Astrocyte (in vitro differentiated cells and primary cell): ENCODE measurements around the gene ISG15. TPM values are rescaled to one million over a fixed set of nuclear protein-coding genes. Genes with fewer than 3 reads are reported as not detected.
"Not testable (repeated sequence)": the region's sequence is repeated elsewhere in the genome, so short reads cannot be mapped to it uniquely, and the experiment has no call there.

ENCODE experiments used
- DNase-seq: peaks from one replicate; pipeline ENCODE4 v3.0.0-alpha.2; 2010; ENCODE audit warnings: low read depth
- FAIRE-seq: peaks from 2 replicates; lab custom pipeline; 2011; peaks lifted over from hg19 to GRCh38; lab: Jason Lieb, UNC
- H2AFZ ChIP-seq: 2 replicates; pipeline ENCODE4 v1.6.0; 2012; ENCODE audit warnings: low read depth, low read length, inconsistent platforms
- H3K27ac ChIP-seq: 2 replicates; pipeline ENCODE4 v1.5.1; 2011; ENCODE audit warnings: low read depth, low read length, inconsistent platforms
- H3K27me3 ChIP-seq: 2 replicates; pipeline ENCODE4 v1.6.0; 2011; ENCODE audit warnings: low read length, inconsistent platforms; ENCODE audit not compliant: insufficient read depth
- H3K36me3 ChIP-seq: 2 replicates; pipeline ENCODE4 v1.5.1; 2011; ENCODE audit warnings: low read length, inconsistent platforms; ENCODE audit not compliant: insufficient read depth
- H3K4me1 ChIP-seq: 2 replicates; pipeline ENCODE4 v1.5.1; 2011; ENCODE audit warnings: low read length, inconsistent platforms; ENCODE audit not compliant: insufficient read depth
- H3K4me2 ChIP-seq: 2 replicates; pipeline ENCODE4 v1.6.0; 2012; ENCODE audit warnings: low read length, inconsistent platforms
- H3K4me3 ChIP-seq: 2 replicates; pipeline ENCODE4 v1.5.1; 2011; ENCODE audit warnings: low read depth, mild to moderate bottlenecking, low read length, inconsistent platforms; ENCODE audit not compliant: insufficient read depth
- H3K79me2 ChIP-seq: 2 replicates; pipeline ENCODE4 v1.6.0; 2012; ENCODE audit warnings: mild to moderate bottlenecking, low read length, inconsistent platforms; ENCODE audit not compliant: insufficient read depth
- H3K9ac ChIP-seq: 2 replicates; pipeline ENCODE4 v1.6.0; 2012; ENCODE audit warnings: mild to moderate bottlenecking, low read length, inconsistent platforms
- H3K9me3 ChIP-seq: 2 replicates; pipeline ENCODE4 v1.5.1; 2012; ENCODE audit warnings: low read depth, mild to moderate bottlenecking, low read length, inconsistent platforms; ENCODE audit not compliant: insufficient read depth
- H4K20me1 ChIP-seq: 2 replicates; pipeline ENCODE4 v1.6.0; 2012; ENCODE audit warnings: low read length, inconsistent platforms; ENCODE audit not compliant: insufficient read depth
- H3K27ac Mint-ChIP-seq: one replicate; pipeline ENCODE4 v1.8.0; 2021; ENCODE audit warnings: mild to moderate bottlenecking, mixed read lengths; ENCODE audit not compliant: unreplicated experiment
- H3K27me3 Mint-ChIP-seq: one replicate; pipeline ENCODE4 v1.8.0; 2021; ENCODE audit warnings: low read depth, mixed read lengths; ENCODE audit not compliant: unreplicated experiment
- H3K36me3 Mint-ChIP-seq: one replicate; pipeline ENCODE4 v1.8.0; 2021; ENCODE audit warnings: low read depth, mixed read lengths; ENCODE audit not compliant: unreplicated experiment
- H3K4me1 Mint-ChIP-seq: one replicate; pipeline ENCODE4 v1.8.0; 2021; ENCODE audit warnings: low read depth, mixed read lengths; ENCODE audit not compliant: unreplicated experiment
- H3K4me3 Mint-ChIP-seq: one replicate; pipeline ENCODE4 v1.8.0; 2021; ENCODE audit warnings: mild to moderate bottlenecking, moderate library complexity, mixed read lengths; ENCODE audit not compliant: unreplicated experiment
- H3K9me3 Mint-ChIP-seq: one replicate; pipeline ENCODE4 v1.8.0; 2021; ENCODE audit warnings: mild to moderate bottlenecking, mixed read lengths; ENCODE audit not compliant: unreplicated experiment
- CTCF ChIP-seq: IDR thresholded peaks from 2 replicates; pipeline ENCODE4 v1.5.1; 2011; ENCODE audit warnings: low read depth, mild to moderate bottlenecking, inconsistent platforms, low read length, moderate library complexity; ENCODE audit not compliant: insufficient read depth
- EZH2 ChIP-seq: IDR thresholded peaks from 2 replicates; pipeline ENCODE4 v1.6.1; 2012; ENCODE audit warnings: mild to moderate bottlenecking, low read length, inconsistent platforms; ENCODE audit not compliant: insufficient read depth
- total RNA-seq: library from RNA; stranded (reverse); gene quantifications from 2 replicates; pipeline ENCODE4 v1.2.1, GENCODE V29; 2021

ISG15 gene
- total RNA-seq, 1 donor from 2014 or later: 1,830 TPM

GRCh38 chr1:985126-985525, 28.2 kb upstream of the ISG15 start:
- no peak overlapping the region for H3K9ac ChIP-seq
- Mint-ChIP-seq H3K9me3 (peaks cover 11% of the 10 kb centered on the region), H3K4me1 (no peaks in the 10 kb centered on the region), H3K36me3 (no peaks in the 10 kb centered on the region), H3K27ac (no peak overlapping the region), H3K27me3 (peaks cover 56% of the 10 kb centered on the region), H3K4me3 (no peak overlapping the region)
- H4K20me1 ChIP-seq: no peaks in the 10 kb centered on the region
- TF ChIP-seq EZH2 (no peak), CTCF (no peak)
- H3K9me3 ChIP-seq: no peaks in the 10 kb centered on the region
- H3K4me2 ChIP-seq: no peak overlapping the region
- H3K4me1 ChIP-seq: no peaks in the 10 kb centered on the region
- no peaks in the 10 kb centered on the region for H3K79me2 ChIP-seq
- no peak overlapping the region for H2AFZ ChIP-seq
- no peaks in the 10 kb centered on the region for H3K36me3 ChIP-seq
- DNase-seq (no peak), FAIRE-seq (no peak)
- no peak overlapping the region for H3K27ac ChIP-seq
- no peak overlapping the region for H3K4me3 ChIP-seq
- H3K27me3 ChIP-seq: peaks cover 9% of the 10 kb centered on the region

DNA sequence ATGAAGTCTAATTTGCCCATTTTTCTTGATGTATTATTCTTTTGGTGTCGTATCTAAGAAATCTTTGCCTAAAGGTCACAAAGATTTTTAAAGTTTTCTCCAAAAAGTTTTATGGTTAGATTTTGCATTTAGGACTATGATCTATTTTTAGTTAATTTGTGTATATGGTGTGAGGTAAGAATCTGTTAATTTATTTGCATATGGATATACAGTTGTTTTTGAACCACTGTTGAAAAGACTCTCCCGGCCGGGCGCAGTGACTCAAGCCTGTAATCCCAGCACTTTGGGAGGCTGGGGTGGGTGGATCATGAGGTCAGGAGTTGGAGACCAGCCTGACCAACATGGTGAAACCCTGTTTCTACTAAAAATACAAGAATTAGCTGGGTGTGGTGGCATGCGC, 25.2 kb upstream of the ISG15 start:
- H3K36me3 ChIP-seq, H3K4me1 Mint-ChIP-seq, DNase-seq, H3K27ac Mint-ChIP-seq, H2AFZ ChIP-seq, H3K9ac ChIP-seq, H4K20me1 ChIP-seq, H3K4me1 ChIP-seq, H3K79me2 ChIP-seq, H3K9me3 ChIP-seq, H3K27ac ChIP-seq, H3K4me3 Mint-ChIP-seq, H3K27me3 ChIP-seq, FAIRE-seq, H3K4me3 ChIP-seq, H3K4me2 ChIP-seq: not testable (repeated sequence)
- peaks cover 64% of the 10 kb centered on the region for H3K27me3 Mint-ChIP-seq
- H3K36me3 Mint-ChIP-seq: peaks cover 13% of the 10 kb centered on the region
- H3K9me3 Mint-ChIP-seq: peaks cover 24% of the 10 kb centered on the region

- peaks cover 43% of the 10 kb centered on the region for H3K27me3 Mint-ChIP-seq
- not testable (repeated sequence) for H3K9me3 ChIP-seq, H3K79me2 ChIP-seq, H4K20me1 ChIP-seq, H3K4me1 Mint-ChIP-seq, H3K27ac Mint-ChIP-seq, H3K4me2 ChIP-seq, H3K4me1 ChIP-seq, H3K9ac ChIP-seq, H3K4me3 ChIP-seq, H3K27me3 ChIP-seq, H2AFZ ChIP-seq, H3K36me3 ChIP-seq, DNase-seq, H3K27ac ChIP-seq, FAIRE-seq, H3K4me3 Mint-ChIP-seq
- peaks cover 24% of the 10 kb centered on the region for H3K9me3 Mint-ChIP-seq
- peaks cover 17% of the 10 kb centered on the region for H3K36me3 Mint-ChIP-seq
Observed at GRCh38 chr1:991275-991674, 22.0 kb upstream of the ISG15 start.

DNA sequence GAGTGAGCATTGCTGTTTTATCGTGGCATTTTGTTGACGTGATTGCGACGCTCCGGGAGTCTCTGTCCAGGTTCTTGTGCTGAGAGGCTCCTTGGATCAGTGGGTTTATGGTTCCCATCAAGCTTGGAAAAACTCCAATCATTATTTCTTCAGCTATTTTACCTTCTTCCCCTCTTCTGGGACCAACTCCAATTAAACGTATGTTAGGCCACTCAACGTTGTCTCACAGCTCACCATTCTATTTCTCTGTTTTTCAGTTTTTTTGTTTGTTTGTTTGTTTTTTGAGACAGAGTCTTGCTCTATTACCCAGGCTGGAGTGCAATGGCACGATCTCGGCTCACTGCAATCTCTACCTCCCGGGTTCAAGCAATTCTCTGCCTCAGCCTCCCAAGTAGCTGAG, 21.4 kb upstream of the ISG15 start:
- H3K27ac Mint-ChIP-seq: peak overlapping the region; percentile 34
- Histone ChIP-seq H3K36me3 (no peaks in the 10 kb centered on the region), H2AFZ (no peak overlapping the region), H3K27me3 (peaks cover 4% of the 10 kb centered on the region), H3K79me2 (no peaks in the 10 kb centered on the region), H3K27ac (no peak overlapping the region), H3K4me3 (no peak overlapping the region), H3K4me2 (no peak overlapping the region), H3K9ac (no peak overlapping the region), H4K20me1 (peaks cover 2% of the 10 kb centered on the region), H3K9me3 (peaks cover 4% of the 10 kb centered on the region), H3K4me1 (no peaks in the 10 kb centered on the region)
- H3K36me3 Mint-ChIP-seq: peaks cover 17% of the 10 kb centered on the region
- peaks cover 38% of the 10 kb centered on the region for H3K27me3 Mint-ChIP-seq
- TF ChIP-seq CTCF (no peak), EZH2 (no peak)
- peaks cover 5% of the 10 kb centered on the region for H3K4me1 Mint-ChIP-seq
- FAIRE-seq (no peak), DNase-seq (no peak)
- H3K9me3 Mint-ChIP-seq: peaks cover 24% of the 10 kb centered on the region
- H3K4me3 Mint-ChIP-seq: no peak overlapping the region
